GM19351 (cell line): ENCODE data around the gene LEPR.
"Not testable (repeated sequence)": the region's sequence is repeated elsewhere in the genome, so short reads cannot be mapped to it uniquely, and the experiment has no call there.

Source experiments
- ATAC-seq: cut with Tn5 transposase; IDR thresholded peaks from one replicate; pipeline ENCODE4 v1.9.1; 2021; ENCODE audit warnings: mild to moderate bottlenecking, moderate library complexity; ENCODE audit not compliant: unreplicated experiment

LEPR gene

GRCh38 chr1:65434255-65434654 is 13.8 kb downstream of the LEPR start:
- no peak for ATAC-seq

GRCh38 chr1:65434760-65435159 is 14.3 kb downstream of the LEPR start:
- ATAC-seq: no peak

GRCh38 chr1:65435987-65436386 is 15.5 kb downstream of the LEPR start:
- ATAC-seq: no peak

GRCh38 chr1:65437616-65438015 is 17.1 kb downstream of the LEPR start:
- ATAC-seq: no peak

- no peak for ATAC-seq
Measured at GRCh38 chr1:65440322-65440900, 19.9 kb downstream of the LEPR start.

- no peak for ATAC-seq
Measured at GRCh38 chr1:65440915-65441314, 20.4 kb downstream of the LEPR start.

- ATAC-seq: no peak
Measured at GRCh38 chr1:65441464-65441863, 21.0 kb downstream of the LEPR start.

- no peak for ATAC-seq
Measured at GRCh38 chr1:65442442-65442841, 22.0 kb downstream of the LEPR start.

- no peak for ATAC-seq
Measured at GRCh38 chr1:65443647-65444046, 23.2 kb downstream of the LEPR start.

GRCh38 chr1:65444128-65444640 is 23.7 kb downstream of the LEPR start:
- no peak for ATAC-seq

- no peak for ATAC-seq
Measured at GRCh38 chr1:65445837-65446236, 25.4 kb downstream of the LEPR start.

- no peak for ATAC-seq
Measured at GRCh38 chr1:65449214-65449823, 28.9 kb downstream of the LEPR start.

- ATAC-seq: not testable (repeated sequence)
Measured at GRCh38 chr1:65455678-65456077, 35.2 kb downstream of the LEPR start.

- ATAC-seq: no peak
Measured at GRCh38 chr1:65456481-65456880, 36.0 kb downstream of the LEPR start.

- no peak for ATAC-seq
Measured at GRCh38 chr1:65457868-65458267, 37.4 kb downstream of the LEPR start.

GRCh38 chr1:65458730-65459396 is 38.4 kb downstream of the LEPR start:
- ATAC-seq: peak; percentile 42

- ATAC-seq: peak; percentile 97
Measured at GRCh38 chr1:65459397-65459768, 38.9 kb downstream of the LEPR start.

- ATAC-seq: not testable (repeated sequence)
Measured at GRCh38 chr1:65465837-65466236, 45.4 kb downstream of the LEPR start.

GRCh38 chr1:65467536-65467935 is 47.1 kb downstream of the LEPR start:
- ATAC-seq: no peak

- no peak for ATAC-seq
Measured at GRCh38 chr1:65469126-65469888, 48.8 kb downstream of the LEPR start.

- ATAC-seq: no peak
Measured at GRCh38 chr1:65469889-65470340, 49.4 kb downstream of the LEPR start.
